ENCODE results near the gene PLEKHG2. TPM values are rescaled to one million over a fixed set of nuclear protein-coding genes. Genes with fewer than 3 reads are reported as not detected.

PLEKHG2 gene
- total and polyA plus RNA-seq, 9 of the 15 experiments (the other 6 are each of a cell fraction or from before 2014, with no cell fraction given): 0.98 to 45.7 (median 9.8) TPM

DNA sequence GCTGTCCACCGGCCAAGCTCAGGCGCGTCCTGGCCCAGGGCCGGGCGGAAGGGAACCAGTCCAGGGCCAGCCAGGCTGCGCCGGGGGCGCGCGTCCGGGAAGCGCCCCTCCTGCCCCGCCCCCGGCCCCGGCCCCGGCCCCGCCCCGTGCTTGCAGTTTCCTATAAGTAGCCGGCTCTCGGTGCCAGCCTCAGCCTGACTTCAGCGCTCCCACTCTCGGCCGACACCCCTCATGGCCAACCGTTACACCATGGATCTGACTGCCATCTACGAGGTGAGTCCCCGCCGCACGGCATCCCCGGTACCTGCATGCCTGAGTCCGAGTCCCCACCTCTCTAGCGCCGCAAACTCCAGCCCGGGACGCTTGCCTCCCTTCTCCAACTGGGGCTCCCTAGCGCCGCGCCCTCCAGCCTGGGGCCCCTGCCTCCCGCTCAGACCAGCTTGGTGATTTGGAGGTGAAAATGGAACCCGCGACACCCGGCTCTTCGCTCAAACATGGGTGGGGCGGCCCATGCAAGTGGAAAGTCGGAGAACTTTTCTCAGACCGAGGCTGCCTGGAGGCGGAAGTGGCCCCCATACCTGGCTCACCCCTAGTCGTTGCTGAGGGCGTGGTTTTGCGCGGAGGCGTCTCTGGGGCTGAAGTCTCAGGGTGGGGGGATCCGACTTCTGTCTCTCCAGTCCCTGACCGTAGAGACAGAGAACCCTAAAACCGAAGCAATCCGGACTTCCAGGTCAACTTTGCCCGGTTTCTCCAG lies 5.6 kb upstream of the PLEKHG2 start, which contains the start of gene ZFP36 (continued):
- TF ChIP-seq, protein P1, sequence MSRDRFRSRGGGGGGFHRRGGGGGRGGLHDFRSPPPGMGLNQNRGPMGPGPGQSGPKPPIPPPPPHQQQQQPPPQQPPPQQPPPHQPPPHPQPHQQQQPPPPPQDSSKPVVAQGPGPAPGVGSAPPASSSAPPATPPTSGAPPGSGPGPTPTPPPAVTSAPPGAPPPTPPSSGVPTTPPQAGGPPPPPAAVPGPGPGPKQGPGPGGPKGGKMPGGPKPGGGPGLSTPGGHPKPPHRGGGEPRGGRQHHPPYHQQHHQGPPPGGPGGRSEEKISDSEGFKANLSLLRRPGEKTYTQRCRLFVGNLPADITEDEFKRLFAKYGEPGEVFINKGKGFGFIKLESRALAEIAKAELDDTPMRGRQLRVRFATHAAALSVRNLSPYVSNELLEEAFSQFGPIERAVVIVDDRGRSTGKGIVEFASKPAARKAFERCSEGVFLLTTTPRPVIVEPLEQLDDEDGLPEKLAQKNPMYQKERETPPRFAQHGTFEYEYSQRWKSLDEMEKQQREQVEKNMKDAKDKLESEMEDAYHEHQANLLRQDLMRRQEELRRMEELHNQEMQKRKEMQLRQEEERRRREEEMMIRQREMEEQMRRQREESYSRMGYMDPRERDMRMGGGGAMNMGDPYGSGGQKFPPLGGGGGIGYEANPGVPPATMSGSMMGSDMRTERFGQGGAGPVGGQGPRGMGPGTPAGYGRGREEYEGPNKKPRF (IDR thresholded peaks at IDR 0.05; ENCODE audit: low read depth, low read length): no peak
- TF ChIP-seq TCFL5 (CRISPR knock-in tag; conservative IDR thresholded peaks at IDR 0.05) (no peak), EP300 (IDR thresholded peaks at IDR 0.05; ENCODE audit: low read length) (no peak), ATF7 (IDR thresholded peaks at IDR 0.05) (peak; percentile 40), ZNF121 (CRISPR knock-in tag; conservative IDR thresholded peaks at IDR 0.05) (no peak), SMAD1 (IDR thresholded peaks at IDR 0.05; ENCODE audit: low read depth, low read length, partially characterized antibody) (peak; percentile 87), SAFB2 (IDR thresholded peaks at IDR 0.05; ENCODE audit: borderline replicate concordance, low read depth, low read length, severe bottlenecking) (no peak), ZFP1 (CRISPR knock-in tag; IDR thresholded peaks at IDR 0.05) (no peak), LEF1 (IDR thresholded peaks at IDR 0.05) (0 out of 2 replicates have a peak, but pooled peaks have one; percentile 2)
- TF ChIP-seq, protein P2, sequence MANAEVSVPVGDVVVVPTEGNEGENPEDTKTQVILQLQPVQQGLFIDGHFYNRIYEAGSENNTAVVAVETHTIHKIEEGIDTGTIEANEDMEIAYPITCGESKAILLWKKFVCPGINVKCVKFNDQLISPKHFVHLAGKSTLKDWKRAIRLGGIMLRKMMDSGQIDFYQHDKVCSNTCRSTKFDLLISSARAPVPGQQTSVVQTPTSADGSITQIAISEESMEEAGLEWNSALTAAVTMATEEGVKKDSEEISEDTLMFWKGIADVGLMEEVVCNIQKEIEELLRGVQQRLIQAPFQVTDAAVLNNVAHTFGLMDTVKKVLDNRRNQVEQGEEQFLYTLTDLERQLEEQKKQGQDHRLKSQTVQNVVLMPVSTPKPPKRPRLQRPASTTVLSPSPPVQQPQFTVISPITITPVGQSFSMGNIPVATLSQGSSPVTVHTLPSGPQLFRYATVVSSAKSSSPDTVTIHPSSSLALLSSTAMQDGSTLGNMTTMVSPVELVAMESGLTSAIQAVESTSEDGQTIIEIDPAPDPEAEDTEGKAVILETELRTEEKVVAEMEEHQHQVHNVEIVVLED (CRISPR knock-in tag; IDR thresholded peaks at IDR 0.05): no peak
- TF ChIP-seq, protein P3, sequence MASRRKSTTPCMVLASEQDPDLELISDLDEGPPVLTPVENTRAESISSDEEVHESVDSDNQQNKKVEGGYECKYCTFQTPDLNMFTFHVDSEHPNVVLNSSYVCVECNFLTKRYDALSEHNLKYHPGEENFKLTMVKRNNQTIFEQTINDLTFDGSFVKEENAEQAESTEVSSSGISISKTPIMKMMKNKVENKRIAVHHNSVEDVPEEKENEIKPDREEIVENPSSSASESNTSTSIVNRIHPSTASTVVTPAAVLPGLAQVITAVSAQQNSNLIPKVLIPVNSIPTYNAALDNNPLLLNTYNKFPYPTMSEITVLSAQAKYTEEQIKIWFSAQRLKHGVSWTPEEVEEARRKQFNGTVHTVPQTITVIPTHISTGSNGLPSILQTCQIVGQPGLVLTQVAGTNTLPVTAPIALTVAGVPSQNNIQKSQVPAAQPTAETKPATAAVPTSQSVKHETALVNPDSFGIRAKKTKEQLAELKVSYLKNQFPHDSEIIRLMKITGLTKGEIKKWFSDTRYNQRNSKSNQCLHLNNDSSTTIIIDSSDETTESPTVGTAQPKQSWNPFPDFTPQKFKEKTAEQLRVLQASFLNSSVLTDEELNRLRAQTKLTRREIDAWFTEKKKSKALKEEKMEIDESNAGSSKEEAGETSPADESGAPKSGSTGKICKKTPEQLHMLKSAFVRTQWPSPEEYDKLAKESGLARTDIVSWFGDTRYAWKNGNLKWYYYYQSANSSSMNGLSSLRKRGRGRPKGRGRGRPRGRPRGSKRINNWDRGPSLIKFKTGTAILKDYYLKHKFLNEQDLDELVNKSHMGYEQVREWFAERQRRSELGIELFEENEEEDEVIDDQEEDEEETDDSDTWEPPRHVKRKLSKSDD (conservative IDR thresholded peaks at IDR 0.05; ENCODE audit: low read length): no peak
- TF ChIP-seq, protein P4, sequence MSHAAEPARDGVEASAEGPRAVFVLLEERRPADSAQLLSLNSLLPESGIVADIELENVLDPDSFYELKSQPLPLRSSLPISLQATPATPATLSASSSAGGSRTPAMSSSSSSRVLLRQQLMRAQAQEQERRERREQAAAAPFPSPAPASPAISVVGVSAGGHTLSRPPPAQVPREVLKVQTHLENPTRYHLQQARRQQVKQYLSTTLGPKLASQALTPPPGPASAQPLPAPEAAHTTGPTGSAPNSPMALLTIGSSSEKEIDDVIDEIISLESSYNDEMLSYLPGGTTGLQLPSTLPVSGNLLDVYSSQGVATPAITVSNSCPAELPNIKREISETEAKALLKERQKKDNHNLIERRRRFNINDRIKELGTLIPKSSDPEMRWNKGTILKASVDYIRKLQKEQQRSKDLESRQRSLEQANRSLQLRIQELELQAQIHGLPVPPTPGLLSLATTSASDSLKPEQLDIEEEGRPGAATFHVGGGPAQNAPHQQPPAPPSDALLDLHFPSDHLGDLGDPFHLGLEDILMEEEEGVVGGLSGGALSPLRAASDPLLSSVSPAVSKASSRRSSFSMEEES (CRISPR knock-in tag; IDR thresholded peaks at IDR 0.05): no peak
- TF ChIP-seq, protein P5, sequence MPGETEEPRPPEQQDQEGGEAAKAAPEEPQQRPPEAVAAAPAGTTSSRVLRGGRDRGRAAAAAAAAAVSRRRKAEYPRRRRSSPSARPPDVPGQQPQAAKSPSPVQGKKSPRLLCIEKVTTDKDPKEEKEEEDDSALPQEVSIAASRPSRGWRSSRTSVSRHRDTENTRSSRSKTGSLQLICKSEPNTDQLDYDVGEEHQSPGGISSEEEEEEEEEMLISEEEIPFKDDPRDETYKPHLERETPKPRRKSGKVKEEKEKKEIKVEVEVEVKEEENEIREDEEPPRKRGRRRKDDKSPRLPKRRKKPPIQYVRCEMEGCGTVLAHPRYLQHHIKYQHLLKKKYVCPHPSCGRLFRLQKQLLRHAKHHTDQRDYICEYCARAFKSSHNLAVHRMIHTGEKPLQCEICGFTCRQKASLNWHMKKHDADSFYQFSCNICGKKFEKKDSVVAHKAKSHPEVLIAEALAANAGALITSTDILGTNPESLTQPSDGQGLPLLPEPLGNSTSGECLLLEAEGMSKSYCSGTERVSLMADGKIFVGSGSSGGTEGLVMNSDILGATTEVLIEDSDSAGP (CRISPR knock-in tag; IDR thresholded peaks at IDR 0.05): peak; percentile 20; the same call in 1 of the 2 replicates
